Bronchial epithelial cell (primary cell): ENCODE measurements around the gene ENTREP3. TPM values are rescaled to one million over a fixed set of nuclear protein-coding genes. Genes with fewer than 3 reads are reported as not detected.
A peak's percentile ranks its signal among the peaks of the same experiment; 100 is the strongest.
"Not testable (repeated sequence)": the region's sequence is repeated elsewhere in the genome, so short reads cannot be mapped to it uniquely, and the experiment has no call there.

Source experiments
- DNase-seq: peaks from one replicate; pipeline ENCODE4 v3.0.0-alpha.2; 2010; ENCODE audit warnings: low read depth
- FAIRE-seq: peaks from 2 replicates; lab custom pipeline; 2011; peaks lifted over from hg19 to GRCh38; lab: Jason Lieb, UNC
- H3K27me3 ChIP-seq: 2 replicates; pipeline ENCODE4 v1.5.1; 2011; ENCODE audit warnings: low read length; ENCODE audit not compliant: control insufficient read depth, insufficient read depth
- H3K36me3 ChIP-seq: 2 replicates; pipeline ENCODE4 v1.5.1; 2011; ENCODE audit warnings: low read length; ENCODE audit not compliant: control insufficient read depth, insufficient read depth
- H3K4me3 ChIP-seq: 2 replicates; pipeline ENCODE4 v1.5.1; 2011; ENCODE audit warnings: mild to moderate bottlenecking, low read depth, low read length, control low read depth
- total RNA-seq: library from RNA; depleted of rRNA; stranded (reverse); fragments of >200 nt; gene quantifications from 2 replicates; pipeline ENCODE4 v1.2.1, GENCODE V29; 2014
- TF ChIP-seq, protein P1 (sequence below): IDR thresholded peaks from 2 replicates; pipeline ENCODE4 v1.5.1; 2011; ENCODE audit warnings: mild to moderate bottlenecking, moderate library complexity, low read length, control low read depth, inconsistent platforms; ENCODE audit not compliant: insufficient read depth, severe bottlenecking

Gene ENTREP3
- total RNA-seq, 1 donor from 2014 or later: 3.7 TPM

DNA sequence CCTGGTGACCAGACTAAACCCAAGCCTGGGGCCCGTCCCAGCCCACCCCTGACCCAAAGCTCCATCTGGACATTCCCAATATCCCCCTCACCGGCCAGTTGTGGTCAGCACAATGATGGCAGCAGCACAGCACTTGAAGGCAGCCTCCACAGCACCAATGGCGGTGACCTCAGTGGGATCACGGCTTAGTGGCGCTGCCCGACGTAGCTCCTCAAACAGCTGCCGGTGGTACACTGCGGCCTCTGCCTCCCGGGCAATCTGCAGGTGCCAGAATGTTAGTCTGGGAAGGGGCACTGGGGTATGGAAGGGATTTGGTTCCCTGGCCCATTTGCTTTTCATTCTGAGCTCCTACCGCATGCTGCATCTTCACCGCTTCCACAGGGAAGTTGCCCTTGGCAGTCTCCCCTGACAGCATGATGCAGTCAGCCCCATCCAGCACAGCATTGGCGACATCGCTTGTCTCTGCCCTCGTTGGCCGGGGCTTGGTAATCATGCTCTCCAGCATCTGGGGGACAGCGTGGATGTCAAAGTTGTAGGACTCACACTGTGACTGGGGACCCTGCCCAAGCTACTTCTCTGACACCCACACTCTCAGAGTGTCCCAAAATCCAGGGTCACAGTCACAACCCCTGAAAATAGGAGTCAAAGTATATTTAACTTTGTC lies 37.9 kb upstream of the ENTREP3 start:
- peak; percentile 7 for FAIRE-seq
- TF ChIP-seq, protein P1, sequence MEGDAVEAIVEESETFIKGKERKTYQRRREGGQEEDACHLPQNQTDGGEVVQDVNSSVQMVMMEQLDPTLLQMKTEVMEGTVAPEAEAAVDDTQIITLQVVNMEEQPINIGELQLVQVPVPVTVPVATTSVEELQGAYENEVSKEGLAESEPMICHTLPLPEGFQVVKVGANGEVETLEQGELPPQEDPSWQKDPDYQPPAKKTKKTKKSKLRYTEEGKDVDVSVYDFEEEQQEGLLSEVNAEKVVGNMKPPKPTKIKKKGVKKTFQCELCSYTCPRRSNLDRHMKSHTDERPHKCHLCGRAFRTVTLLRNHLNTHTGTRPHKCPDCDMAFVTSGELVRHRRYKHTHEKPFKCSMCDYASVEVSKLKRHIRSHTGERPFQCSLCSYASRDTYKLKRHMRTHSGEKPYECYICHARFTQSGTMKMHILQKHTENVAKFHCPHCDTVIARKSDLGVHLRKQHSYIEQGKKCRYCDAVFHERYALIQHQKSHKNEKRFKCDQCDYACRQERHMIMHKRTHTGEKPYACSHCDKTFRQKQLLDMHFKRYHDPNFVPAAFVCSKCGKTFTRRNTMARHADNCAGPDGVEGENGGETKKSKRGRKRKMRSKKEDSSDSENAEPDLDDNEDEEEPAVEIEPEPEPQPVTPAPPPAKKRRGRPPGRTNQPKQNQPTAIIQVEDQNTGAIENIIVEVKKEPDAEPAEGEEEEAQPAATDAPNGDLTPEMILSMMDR: no peak
- no peaks in the 10 kb centered on the region for H3K36me3 ChIP-seq

DNA sequence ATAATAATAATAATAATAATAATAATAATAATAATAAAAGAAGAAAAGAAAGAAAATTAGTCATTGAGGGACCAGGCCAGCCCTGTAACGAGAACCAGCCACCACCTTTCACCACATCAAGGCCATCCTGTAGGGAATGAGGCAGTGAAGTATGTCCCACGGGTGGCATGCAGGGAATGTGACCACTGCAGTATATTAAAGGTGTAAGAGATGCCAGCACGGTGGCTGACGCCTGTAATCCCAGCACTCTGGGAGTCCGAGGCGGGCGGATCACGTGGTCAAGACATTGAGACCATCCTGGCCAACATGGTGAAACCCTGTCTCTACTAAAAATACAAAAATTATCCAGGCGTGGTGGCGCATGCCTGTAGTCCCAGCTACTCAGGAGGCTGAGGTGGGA lies 35.7 kb upstream of the ENTREP3 start:
- not testable (repeated sequence) for DNase-seq, FAIRE-seq, H3K4me3 ChIP-seq, H3K36me3 ChIP-seq, H3K27me3 ChIP-seq

More for the DNA sequence above, 37.9 kb upstream of the ENTREP3 start:
- DNase-seq: no peak
- Histone ChIP-seq H3K27me3 (peaks cover 6% of the 10 kb centered on the region), H3K4me3 (no peak overlapping the region)

- TF ChIP-seq, protein P1: no peak
- no peak overlapping the region for H3K4me3 ChIP-seq
- no peaks in the 10 kb centered on the region for H3K36me3 ChIP-seq
- no peaks in the 10 kb centered on the region for H3K27me3 ChIP-seq
- DNase-seq: no peak
- no peak for FAIRE-seq
These were observed 32.8 kb upstream of the ENTREP3 start for GRCh38 chr1:155287987-155288543.

DNA sequence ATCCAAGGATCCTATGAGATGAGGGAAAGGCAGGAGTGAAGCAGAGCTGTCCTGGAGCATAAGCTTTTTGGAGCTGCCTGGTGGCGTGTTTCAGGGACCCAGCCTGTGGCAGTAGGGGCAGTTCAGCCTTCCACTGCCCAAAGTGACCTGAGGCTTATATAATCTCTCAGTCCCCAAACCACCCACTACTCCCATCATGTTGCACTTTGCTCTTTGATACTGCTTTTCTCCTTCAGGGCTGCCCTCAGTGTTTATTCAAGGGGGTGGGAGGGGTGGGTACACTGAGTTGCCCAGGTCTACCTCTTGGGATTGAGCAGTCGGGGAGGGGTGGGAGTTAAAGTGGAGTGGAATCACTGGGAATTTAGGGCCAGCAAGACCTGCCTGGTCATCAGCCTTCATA lies 31.3 kb upstream of the ENTREP3 start:
- TF ChIP-seq, protein P1: no peak
- Histone ChIP-seq H3K36me3 (no peaks in the 10 kb centered on the region), H3K27me3 (no peaks in the 10 kb centered on the region), H3K4me3 (no peak overlapping the region)
- DNase-seq (no peak), FAIRE-seq (no peak)

GRCh38 chr1:155285631-155286044 lies 30.4 kb upstream of the ENTREP3 start:
- no peaks in the 10 kb centered on the region for H3K36me3 ChIP-seq
- TF ChIP-seq, protein P1: no peak
- H3K27me3 ChIP-seq: no peaks in the 10 kb centered on the region
- no peak for DNase-seq
- H3K4me3 ChIP-seq: no peak overlapping the region
- no peak for FAIRE-seq

- TF ChIP-seq, protein P1: no peak
- no peaks in the 10 kb centered on the region for H3K36me3 ChIP-seq
- no peak for FAIRE-seq
These were observed 29.8 kb upstream of the ENTREP3 start for GRCh38 chr1:155285063-155285462.

More at GRCh38 chr1:155285063-155285462, 29.8 kb upstream of the ENTREP3 start:
- DNase-seq: no peak
- Histone ChIP-seq H3K4me3 (no peak overlapping the region), H3K27me3 (no peaks in the 10 kb centered on the region)
